ENCODE data around the gene WWOX.

DNA sequence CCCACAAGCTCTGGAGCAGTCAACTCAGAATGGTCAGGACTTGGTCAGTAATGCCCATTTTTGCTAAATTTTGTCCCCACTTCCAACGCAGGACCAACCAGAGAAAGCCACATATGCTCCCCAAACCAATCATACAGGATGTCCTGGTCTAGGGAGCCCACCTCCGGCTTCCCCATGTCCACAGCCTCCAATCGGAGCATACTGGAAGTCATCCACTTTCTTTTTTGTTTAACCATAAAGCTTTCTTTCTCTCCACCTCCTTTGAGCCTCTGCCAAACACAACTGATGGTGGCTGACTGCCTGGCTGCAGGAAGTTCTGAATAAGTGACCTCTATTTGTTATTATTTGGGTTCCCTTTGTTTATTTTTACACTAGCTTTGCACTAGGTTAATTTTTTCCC, 549.1 kb downstream of the WWOX start:
- TF ChIP-seq RAD21 (conservative IDR thresholded peaks at IDR 0.05), result no peak
- TF ChIP-seq, protein P1, sequence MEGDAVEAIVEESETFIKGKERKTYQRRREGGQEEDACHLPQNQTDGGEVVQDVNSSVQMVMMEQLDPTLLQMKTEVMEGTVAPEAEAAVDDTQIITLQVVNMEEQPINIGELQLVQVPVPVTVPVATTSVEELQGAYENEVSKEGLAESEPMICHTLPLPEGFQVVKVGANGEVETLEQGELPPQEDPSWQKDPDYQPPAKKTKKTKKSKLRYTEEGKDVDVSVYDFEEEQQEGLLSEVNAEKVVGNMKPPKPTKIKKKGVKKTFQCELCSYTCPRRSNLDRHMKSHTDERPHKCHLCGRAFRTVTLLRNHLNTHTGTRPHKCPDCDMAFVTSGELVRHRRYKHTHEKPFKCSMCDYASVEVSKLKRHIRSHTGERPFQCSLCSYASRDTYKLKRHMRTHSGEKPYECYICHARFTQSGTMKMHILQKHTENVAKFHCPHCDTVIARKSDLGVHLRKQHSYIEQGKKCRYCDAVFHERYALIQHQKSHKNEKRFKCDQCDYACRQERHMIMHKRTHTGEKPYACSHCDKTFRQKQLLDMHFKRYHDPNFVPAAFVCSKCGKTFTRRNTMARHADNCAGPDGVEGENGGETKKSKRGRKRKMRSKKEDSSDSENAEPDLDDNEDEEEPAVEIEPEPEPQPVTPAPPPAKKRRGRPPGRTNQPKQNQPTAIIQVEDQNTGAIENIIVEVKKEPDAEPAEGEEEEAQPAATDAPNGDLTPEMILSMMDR (IDR thresholded peaks at IDR 0.05; ENCODE audit: poor library complexity, severe bottlenecking), result no peak
- no peak for TF ChIP-seq EZH2 (IDR thresholded peaks at IDR 0.05; ENCODE audit: borderline replicate concordance, insufficient read depth, low read length, poor library complexity, severe bottlenecking)
- TF ChIP-seq MXI1 (conservative IDR thresholded peaks at IDR 0.05; ENCODE audit: poor library complexity, severe bottlenecking), result no peak
- TF ChIP-seq TAF1 (IDR thresholded peaks at IDR 0.05; ENCODE audit: low read depth), result no peak
- no peak for TF ChIP-seq POLR2AphosphoS5 (IDR thresholded peaks at IDR 0.05)
- TF ChIP-seq, protein P2, sequence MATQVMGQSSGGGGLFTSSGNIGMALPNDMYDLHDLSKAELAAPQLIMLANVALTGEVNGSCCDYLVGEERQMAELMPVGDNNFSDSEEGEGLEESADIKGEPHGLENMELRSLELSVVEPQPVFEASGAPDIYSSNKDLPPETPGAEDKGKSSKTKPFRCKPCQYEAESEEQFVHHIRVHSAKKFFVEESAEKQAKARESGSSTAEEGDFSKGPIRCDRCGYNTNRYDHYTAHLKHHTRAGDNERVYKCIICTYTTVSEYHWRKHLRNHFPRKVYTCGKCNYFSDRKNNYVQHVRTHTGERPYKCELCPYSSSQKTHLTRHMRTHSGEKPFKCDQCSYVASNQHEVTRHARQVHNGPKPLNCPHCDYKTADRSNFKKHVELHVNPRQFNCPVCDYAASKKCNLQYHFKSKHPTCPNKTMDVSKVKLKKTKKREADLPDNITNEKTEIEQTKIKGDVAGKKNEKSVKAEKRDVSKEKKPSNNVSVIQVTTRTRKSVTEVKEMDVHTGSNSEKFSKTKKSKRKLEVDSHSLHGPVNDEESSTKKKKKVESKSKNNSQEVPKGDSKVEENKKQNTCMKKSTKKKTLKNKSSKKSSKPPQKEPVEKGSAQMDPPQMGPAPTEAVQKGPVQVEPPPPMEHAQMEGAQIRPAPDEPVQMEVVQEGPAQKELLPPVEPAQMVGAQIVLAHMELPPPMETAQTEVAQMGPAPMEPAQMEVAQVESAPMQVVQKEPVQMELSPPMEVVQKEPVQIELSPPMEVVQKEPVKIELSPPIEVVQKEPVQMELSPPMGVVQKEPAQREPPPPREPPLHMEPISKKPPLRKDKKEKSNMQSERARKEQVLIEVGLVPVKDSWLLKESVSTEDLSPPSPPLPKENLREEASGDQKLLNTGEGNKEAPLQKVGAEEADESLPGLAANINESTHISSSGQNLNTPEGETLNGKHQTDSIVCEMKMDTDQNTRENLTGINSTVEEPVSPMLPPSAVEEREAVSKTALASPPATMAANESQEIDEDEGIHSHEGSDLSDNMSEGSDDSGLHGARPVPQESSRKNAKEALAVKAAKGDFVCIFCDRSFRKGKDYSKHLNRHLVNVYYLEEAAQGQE (IDR thresholded peaks at IDR 0.05; ENCODE audit: borderline replicate concordance), result no peak
- no peak for TF ChIP-seq SMC3 (conservative IDR thresholded peaks at IDR 0.05; ENCODE audit: poor library complexity)

Measured in neural cell (in vitro differentiated cells).